NB4 (cell line): Measurements from ENCODE around the gene SEBOX.

Experiments
- DNase-seq: peaks from one replicate; pipeline ENCODE4 v3.0.0; 2010; ENCODE audit warnings: low read depth
- H3K4me3 ChIP-seq: one replicate; pipeline ENCODE4 v1.5.1; 2011; ENCODE audit warnings: mild to moderate bottlenecking, low read depth, low read length, moderate library complexity
- MYC ChIP-seq: IDR thresholded peaks from 2 replicates; pipeline ENCODE4 v1.6.1; 2011; ENCODE audit warnings: low read depth, low read length
- POLR2A ChIP-seq: IDR thresholded peaks from 2 replicates; pipeline ENCODE4 v1.6.1; 2011; ENCODE audit warnings: mild to moderate bottlenecking; ENCODE audit not compliant: insufficient read length; ENCODE audit errors: extremely low read depth
- TF ChIP-seq, protein P1 (sequence below): IDR thresholded peaks from 2 replicates; pipeline ENCODE4 v1.6.1; 2011; ENCODE audit warnings: low read depth, low read length
- TF ChIP-seq, protein P2 (sequence below): IDR thresholded peaks from one replicate; pipeline ENCODE4 v1.5.1; 2012; ENCODE audit warnings: low read depth, low read length

SEBOX gene

DNA sequence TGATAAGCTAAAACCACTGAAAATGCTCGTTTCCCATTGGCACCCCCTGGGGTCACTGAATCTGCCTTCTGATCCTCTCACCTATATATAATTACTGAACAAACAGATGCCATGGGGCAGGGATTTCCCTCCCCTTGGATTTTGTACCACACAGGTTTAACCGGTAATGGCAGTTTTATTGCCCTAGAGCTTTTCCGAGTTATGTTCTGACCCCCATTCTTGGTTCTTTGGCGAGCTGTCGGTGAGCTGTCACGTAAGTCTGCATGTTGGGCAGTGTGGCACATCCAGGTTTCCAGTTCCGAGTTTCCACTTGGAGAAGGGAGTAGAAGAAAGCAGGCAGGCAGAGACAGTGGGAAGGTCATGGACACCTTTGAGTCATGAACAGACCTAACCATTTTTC, 38.9 kb downstream of the SEBOX start:
- TF ChIP-seq POLR2A (no peak), MYC (no peak)
- TF ChIP-seq, protein P1, sequence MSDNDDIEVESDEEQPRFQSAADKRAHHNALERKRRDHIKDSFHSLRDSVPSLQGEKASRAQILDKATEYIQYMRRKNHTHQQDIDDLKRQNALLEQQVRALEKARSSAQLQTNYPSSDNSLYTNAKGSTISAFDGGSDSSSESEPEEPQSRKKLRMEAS = no peak
- no peak overlapping the region for H3K4me3 ChIP-seq
- DNase-seq = no peak

DNA sequence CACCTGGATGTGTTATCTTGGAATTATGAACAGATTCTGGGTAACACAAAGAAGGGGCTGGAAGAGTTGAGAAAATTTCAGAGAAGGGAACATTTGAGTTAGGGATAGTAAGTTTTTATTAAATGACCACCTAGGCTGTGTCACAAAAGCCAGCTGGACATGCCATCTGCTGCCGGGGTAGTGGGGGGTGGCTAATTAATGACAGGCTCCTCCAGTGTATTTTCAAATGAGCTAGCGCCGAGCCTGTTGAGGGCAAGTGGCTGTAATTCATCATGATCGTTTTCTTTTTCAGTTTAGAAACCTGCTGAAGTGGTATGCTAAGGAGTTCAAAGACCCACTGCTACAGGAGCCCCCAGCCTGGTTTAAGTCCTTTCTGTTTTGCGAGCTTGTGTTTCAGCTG, 39.8 kb downstream of the SEBOX start:
- no peak for DNase-seq
- TF ChIP-seq, protein P1 = no peak
- TF ChIP-seq MYC = no peak
- no peak for TF ChIP-seq POLR2A
- TF ChIP-seq, protein P2, sequence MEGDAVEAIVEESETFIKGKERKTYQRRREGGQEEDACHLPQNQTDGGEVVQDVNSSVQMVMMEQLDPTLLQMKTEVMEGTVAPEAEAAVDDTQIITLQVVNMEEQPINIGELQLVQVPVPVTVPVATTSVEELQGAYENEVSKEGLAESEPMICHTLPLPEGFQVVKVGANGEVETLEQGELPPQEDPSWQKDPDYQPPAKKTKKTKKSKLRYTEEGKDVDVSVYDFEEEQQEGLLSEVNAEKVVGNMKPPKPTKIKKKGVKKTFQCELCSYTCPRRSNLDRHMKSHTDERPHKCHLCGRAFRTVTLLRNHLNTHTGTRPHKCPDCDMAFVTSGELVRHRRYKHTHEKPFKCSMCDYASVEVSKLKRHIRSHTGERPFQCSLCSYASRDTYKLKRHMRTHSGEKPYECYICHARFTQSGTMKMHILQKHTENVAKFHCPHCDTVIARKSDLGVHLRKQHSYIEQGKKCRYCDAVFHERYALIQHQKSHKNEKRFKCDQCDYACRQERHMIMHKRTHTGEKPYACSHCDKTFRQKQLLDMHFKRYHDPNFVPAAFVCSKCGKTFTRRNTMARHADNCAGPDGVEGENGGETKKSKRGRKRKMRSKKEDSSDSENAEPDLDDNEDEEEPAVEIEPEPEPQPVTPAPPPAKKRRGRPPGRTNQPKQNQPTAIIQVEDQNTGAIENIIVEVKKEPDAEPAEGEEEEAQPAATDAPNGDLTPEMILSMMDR = no peak

DNA sequence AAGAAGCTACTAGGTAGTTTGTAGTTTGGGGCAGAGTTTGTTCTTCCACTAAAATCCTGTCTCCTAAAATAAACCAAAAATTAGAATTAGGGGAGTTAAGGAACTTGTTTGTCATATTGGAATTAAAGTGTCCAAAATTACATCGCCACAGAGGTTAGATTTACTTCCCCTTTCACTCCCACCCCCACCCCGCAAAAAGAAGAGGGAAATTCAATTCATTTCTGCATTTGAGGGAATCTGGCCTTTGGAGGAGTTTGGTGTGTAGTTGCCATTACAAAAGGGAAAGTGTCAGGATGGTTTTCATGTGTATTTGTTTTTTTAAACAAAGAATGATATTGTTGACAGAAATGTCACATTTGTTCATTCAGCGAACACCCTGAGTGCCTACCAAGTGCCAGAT, 40.2 kb downstream of the SEBOX start:
- no peak overlapping the region for H3K4me3 ChIP-seq
- DNase-seq = peak; percentile 38

More for the DNA sequence above, 39.8 kb downstream of the SEBOX start:
- no peak overlapping the region for H3K4me3 ChIP-seq

DNA sequence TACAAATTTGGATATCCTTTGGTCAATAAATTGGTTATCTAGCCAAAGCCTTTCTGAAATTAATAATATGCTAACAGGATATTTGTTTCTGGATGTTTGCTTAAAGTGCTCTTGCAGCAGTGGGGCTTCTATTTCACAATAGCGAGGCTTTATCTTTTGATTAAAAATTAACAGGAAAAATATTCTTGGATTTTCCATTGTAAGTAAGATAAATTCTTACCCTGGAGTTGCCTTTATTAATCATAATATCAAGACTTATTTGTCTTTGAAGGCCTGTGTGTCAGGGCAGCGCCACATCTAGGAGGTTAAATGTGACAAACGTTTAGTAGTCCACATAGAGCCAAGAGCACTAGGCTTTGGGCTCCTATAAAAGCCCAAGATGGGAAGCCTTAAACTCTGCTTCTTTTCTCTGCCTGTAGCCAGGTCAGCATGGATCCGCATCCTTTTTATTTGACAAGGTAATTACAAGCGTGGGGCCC, 40.7 kb downstream of the SEBOX start:
- H3K4me3 ChIP-seq = no peak overlapping the region
- DNase-seq = no peak
- TF ChIP-seq, protein P1 = no peak
- TF ChIP-seq POLR2A (no peak), MYC (no peak)
- TF ChIP-seq, protein P2 = no peak

More for the DNA sequence above, 40.2 kb downstream of the SEBOX start:
- no peak for TF ChIP-seq POLR2A
- TF ChIP-seq, protein P2 = no peak
- TF ChIP-seq, protein P1 = no peak
- TF ChIP-seq MYC = no peak

DNA sequence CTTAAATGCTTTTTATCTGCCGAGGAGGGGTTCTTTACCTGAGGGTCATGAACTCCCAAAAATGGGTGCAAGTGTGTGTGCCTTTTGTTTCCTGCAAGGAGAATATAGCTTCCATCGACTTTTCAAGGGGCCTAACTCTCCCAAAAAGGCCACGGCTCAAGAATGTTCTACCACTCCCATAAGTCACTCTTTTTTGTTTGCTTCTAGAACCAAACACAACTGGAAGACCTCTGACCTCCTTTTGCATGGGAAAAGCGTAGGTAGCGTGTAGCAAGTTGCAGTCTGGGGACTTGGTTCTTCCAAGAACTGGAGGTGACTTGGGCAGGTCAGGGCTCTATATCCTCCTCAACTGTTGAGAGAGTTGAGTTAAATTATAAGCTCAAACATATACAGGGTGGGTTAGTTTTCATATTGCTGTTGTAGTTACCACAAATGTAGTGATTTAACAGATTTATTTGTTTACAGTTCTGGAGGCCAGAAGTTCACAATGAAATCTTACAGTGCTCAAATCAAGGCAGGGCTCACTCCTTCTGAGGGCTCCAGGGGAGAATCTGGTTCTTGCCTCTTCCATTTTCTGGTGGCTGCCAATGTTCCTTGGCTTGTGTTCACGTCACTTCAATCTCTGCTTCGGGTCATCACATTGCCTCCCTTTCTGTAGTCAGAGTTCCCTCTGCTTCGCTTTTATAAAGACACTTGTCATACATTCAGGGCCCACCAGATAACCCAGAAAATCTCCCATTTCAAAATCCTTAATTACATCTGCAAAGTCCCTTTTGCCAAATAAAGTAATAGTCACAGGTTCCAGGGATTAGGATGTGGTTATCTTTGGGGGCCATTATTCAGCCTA, 44.6 kb downstream of the SEBOX start:
- TF ChIP-seq, protein P2 = no peak
- TF ChIP-seq, protein P1 = no peak
- TF ChIP-seq MYC (no peak), POLR2A (no peak)
- DNase-seq = no peak
- H3K4me3 ChIP-seq = peak overlapping the region; percentile 86

DNA sequence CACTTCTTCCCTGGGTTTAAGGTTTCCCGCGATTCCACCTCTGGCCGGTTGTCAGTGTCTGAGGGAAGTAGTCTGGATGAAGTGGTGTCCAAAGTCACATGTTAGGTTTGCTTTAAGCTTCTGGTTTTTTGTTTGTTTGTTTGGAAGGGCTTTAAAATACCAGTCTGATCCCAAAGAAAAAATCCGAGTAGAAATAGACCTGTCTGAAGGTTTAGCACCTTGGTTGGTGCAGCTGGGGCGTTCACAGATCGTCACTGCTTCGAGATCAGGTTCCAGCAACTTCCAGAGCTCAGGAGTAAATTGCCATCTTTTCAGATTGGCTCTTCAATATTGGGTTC, 45.4 kb downstream of the SEBOX start:
- peak overlapping the region; percentile 86 for H3K4me3 ChIP-seq
- TF ChIP-seq MYC = 0 out of 2 replicates have a peak, but pooled peaks have one; percentile 25
- TF ChIP-seq, protein P2 = no peak
- DNase-seq = no peak
